Vagina (tissue), 2 donors: ENCODE measurements around the gene CDK15. TPM values are rescaled to one million over a fixed set of nuclear protein-coding genes. Genes with fewer than 3 reads are reported as not detected.
"Not testable (repeated sequence)": the region's sequence is repeated elsewhere in the genome, so short reads cannot be mapped to it uniquely, and the experiment has no call there.

Source experiments
- DNase-seq, 2 donors: peaks; one replicate each; pipeline ENCODE4 v3.0.0-alpha.2; 2017; ENCODE audit errors: extremely low spot score in 2 of 2
- H3K27ac ChIP-seq: fragments of 200-600 bp; sonication (generic); one replicate; pipeline ENCODE4 v1.5.1; 2019
- H3K27me3 ChIP-seq: fragments of 200-600 bp; sonication (generic); one replicate; pipeline ENCODE4 v1.5.1; 2019
- H3K36me3 ChIP-seq, 2 donors: fragments of 200-600 bp; sonication (generic); one replicate each; pipeline ENCODE4 v1.5.1; 2017 to 2019
- H3K4me1 ChIP-seq: fragments of 200-600 bp; sonication (generic); one replicate; pipeline ENCODE4 v1.5.1; 2019
- H3K4me3 ChIP-seq, 2 donors: fragments of 200-600 bp; sonication (generic); 1 replicate in 1 of 2; 2 replicates in 1 of 2; pipeline ENCODE4 v1.5.1; 2016 to 2019
- H3K9me3 ChIP-seq: fragments of 200-600 bp; sonication (generic); one replicate; pipeline ENCODE4 v1.5.1; 2019
- POLR2A ChIP-seq, 2 donors: fragments of 450-650 bp; IDR thresholded peaks; one replicate each; pipeline ENCODE4 v1.6.1; 2017; ENCODE audit warnings: antibody characterized with exemption in 2 of 2, mild to moderate bottlenecking in 2 of 2, moderate library complexity in 2 of 2
- POLR2AphosphoS5 ChIP-seq, 2 donors: sonication (generic); formaldehyde crosslinking; IDR thresholded peaks; one replicate each; pipeline ENCODE4 v1.9.0; 2017; ENCODE audit warnings: antibody characterized with exemption in 2 of 2, mild to moderate bottlenecking in 2 of 2, low read depth in 1 of 2; ENCODE audit not compliant: insufficient read depth in 1 of 2
- intact Hi-C: fragments of 100-400 bp; cut with DNase I; formaldehyde crosslinking; loops from one replicate; pipeline ENCODE4 v1.15.1; 2023
- total RNA-seq: library from RNA; depleted of rRNA; stranded (reverse); fragments of >200 nt; gene quantifications from one replicate; pipeline ENCODE4 v1.2.3, GENCODE V29; 2016
- TF ChIP-seq, protein P1 (sequence below), 3 experiments: fragments of 450-650 bp in 2 of 3; fragments of 200-600 bp in 1 of 3; sonication (generic) in 1 of 3; IDR thresholded peaks; one replicate each; pipeline ENCODE4 v1.5.1; 2017 to 2019; ENCODE audit warnings: antibody characterized with exemption in 3 of 3, mild to moderate bottlenecking in 2 of 3, moderate library complexity in 2 of 3

CDK15 gene
- total RNA-seq = not detected

DNA sequence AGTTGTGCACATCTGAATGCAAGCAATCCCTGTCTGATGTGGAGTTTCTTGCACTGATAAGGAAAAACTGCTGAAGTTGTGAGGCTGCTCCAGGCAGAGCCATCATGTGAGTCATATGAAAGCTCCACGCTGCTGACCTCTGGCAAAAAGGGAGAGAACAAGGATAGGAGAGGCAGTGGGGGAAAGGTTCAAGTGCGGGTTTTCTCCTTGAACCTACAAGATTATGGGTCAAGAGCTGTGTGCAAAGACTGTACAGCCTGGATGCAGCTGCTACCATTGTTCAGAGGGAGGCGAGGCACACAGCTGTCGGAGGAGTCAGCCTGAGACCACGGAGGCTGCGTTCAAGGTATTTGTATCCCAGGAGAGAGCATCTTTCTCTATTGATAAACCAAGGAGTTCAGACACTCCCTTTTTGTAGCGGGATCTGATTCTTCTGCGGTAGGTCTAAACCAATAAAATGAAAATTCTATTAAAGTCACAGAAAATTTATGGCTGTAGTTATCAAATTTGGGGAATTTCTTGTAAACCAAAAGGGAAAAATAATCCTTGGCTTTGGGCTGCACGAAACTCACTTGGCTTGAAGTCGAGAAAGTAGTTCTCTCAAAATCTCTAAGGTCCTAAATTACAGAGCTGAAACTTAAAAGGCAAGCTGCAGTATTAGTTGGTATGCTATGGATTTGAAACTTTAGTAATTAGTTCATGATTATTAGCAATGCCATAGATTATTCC, at the start of gene CDK15:
TSS of gene CDK15 (plus strand) at position 96 of the 729 bp plus-strand sequence. CDS start at position 224, 128 bp downstream.
- intact Hi-C loops = loop anchor here (5.0 kb wide), 1 partner anchor 226 kb away; the partner anchor contains the start of gene FZD7
- no peak for DNase-seq
- Histone ChIP-seq H3K9me3 (no peaks in the 10 kb centered on the region), H3K36me3 (no peaks in the 10 kb centered on the region), H3K27ac (peak within 1 kb of the TSS; percentile 55), H3K4me3 (no peak within 1 kb of the TSS), H3K27me3 (no peaks in the 10 kb centered on the region), H3K4me1 (peaks cover 5% of the 10 kb centered on the region)
- TF ChIP-seq, protein P1, sequence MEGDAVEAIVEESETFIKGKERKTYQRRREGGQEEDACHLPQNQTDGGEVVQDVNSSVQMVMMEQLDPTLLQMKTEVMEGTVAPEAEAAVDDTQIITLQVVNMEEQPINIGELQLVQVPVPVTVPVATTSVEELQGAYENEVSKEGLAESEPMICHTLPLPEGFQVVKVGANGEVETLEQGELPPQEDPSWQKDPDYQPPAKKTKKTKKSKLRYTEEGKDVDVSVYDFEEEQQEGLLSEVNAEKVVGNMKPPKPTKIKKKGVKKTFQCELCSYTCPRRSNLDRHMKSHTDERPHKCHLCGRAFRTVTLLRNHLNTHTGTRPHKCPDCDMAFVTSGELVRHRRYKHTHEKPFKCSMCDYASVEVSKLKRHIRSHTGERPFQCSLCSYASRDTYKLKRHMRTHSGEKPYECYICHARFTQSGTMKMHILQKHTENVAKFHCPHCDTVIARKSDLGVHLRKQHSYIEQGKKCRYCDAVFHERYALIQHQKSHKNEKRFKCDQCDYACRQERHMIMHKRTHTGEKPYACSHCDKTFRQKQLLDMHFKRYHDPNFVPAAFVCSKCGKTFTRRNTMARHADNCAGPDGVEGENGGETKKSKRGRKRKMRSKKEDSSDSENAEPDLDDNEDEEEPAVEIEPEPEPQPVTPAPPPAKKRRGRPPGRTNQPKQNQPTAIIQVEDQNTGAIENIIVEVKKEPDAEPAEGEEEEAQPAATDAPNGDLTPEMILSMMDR (IDR thresholded peaks at IDR 0.05) = no peak
- TF ChIP-seq POLR2AphosphoS5 (IDR thresholded peaks at IDR 0.05; ENCODE audit: insufficient read depth in 1 of 2, low read depth in 1 of 2) = no peak
- no peak for TF ChIP-seq POLR2A (IDR thresholded peaks at IDR 0.05)

DNA sequence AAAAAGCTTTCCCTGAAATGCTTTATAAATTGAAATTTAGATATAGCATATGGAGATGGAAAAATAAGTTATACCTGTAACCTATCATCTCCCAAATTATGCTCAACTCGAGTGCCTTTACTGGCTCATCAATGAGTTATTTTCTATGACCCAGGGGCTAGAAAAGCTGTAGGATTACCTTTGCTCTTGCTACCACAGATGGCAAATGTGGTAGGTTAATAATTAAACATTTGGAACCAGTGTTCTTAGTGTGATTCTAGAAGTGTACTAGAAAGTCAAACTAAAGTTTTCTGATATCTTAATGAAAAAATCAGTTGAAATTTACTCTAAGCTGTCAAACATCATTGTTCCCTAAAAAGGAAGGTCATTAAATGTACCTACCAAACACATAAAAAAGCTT, 48.1 kb upstream of the CDK15 start:
- no peaks in the 10 kb centered on the region for H3K9me3 ChIP-seq
- H3K27me3 ChIP-seq = no peaks in the 10 kb centered on the region
- no peaks in the 10 kb centered on the region for H3K4me1 ChIP-seq
- intact Hi-C loops = no loop called here
- H3K36me3 ChIP-seq = peaks cover 2 to 33% of the 10 kb centered on the region in 2 donors
- DNase-seq = no peak
- no peak overlapping the region for H3K27ac ChIP-seq
- TF ChIP-seq POLR2A (IDR thresholded peaks at IDR 0.05) = no peak
- no peak for TF ChIP-seq POLR2AphosphoS5 (IDR thresholded peaks at IDR 0.05; ENCODE audit: insufficient read depth in 1 of 2, low read depth in 1 of 2)
- TF ChIP-seq, protein P1 (IDR thresholded peaks at IDR 0.05) = no peak
- H3K4me3 ChIP-seq = no peak overlapping the region

DNA sequence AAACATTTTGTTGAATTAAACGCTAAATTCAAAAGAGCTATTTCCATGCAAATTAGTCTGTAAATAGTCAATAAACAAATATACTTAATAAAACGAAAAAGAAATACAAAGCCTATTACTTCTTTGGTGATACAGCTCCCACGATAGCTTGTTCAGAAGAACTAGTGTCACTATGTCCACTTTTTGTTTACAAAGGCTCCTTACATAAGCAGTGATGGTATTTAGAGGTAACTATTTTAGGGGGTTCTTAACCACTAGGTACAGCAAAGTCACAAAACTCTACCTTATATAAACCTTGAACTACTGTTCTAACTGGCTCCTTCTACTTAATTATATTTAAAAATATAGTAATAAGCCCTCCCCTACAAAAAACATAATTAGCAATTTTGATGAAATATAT, 47.5 kb upstream of the CDK15 start:
- no peak for DNase-seq
- Histone ChIP-seq H3K27me3 (no peaks in the 10 kb centered on the region), H3K4me3 (no peak overlapping the region), H3K27ac (no peak overlapping the region), H3K9me3 (no peaks in the 10 kb centered on the region), H3K4me1 (no peaks in the 10 kb centered on the region), H3K36me3 (peaks cover 2 to 34% of the 10 kb centered on the region in 2 donors)
- TF ChIP-seq POLR2A (IDR thresholded peaks at IDR 0.05) (no peak), POLR2AphosphoS5 (IDR thresholded peaks at IDR 0.05; ENCODE audit: insufficient read depth in 1 of 2, low read depth in 1 of 2) (no peak)
- TF ChIP-seq, protein P1 (IDR thresholded peaks at IDR 0.05) = no peak
- intact Hi-C loops = no loop called here

DNA sequence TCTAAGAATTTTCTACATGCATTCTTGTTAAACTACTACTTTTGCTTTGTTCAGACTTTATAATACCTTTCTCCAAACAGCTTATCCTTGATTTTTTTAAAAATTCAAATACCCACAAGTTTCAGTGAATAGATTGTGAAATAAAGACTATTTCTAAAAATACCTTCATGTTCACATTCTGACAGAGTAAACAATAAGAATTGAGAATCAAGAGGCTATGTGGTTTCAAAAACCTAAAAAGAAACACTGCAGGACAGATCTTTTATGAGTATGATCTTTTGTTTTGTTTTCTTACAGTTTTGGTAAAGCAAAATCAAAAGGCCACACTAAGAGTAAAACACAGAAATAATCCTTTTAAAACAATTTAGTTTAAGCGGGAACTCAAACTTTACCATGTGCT, 46.8 kb upstream of the CDK15 start:
- DNase-seq = no peak
- H3K27me3 ChIP-seq = no peaks in the 10 kb centered on the region
- H3K36me3 ChIP-seq = peaks cover 2 to 34% of the 10 kb centered on the region in 2 donors
- H3K4me1 ChIP-seq = no peaks in the 10 kb centered on the region
- TF ChIP-seq POLR2A (IDR thresholded peaks at IDR 0.05) (no peak), POLR2AphosphoS5 (IDR thresholded peaks at IDR 0.05; ENCODE audit: insufficient read depth in 1 of 2, low read depth in 1 of 2) (no peak)
- TF ChIP-seq, protein P1 (IDR thresholded peaks at IDR 0.05) = no peak
- H3K4me3 ChIP-seq = no peak overlapping the region
- H3K27ac ChIP-seq = no peak overlapping the region
- H3K9me3 ChIP-seq = no peaks in the 10 kb centered on the region
- intact Hi-C loops = no loop called here

DNA sequence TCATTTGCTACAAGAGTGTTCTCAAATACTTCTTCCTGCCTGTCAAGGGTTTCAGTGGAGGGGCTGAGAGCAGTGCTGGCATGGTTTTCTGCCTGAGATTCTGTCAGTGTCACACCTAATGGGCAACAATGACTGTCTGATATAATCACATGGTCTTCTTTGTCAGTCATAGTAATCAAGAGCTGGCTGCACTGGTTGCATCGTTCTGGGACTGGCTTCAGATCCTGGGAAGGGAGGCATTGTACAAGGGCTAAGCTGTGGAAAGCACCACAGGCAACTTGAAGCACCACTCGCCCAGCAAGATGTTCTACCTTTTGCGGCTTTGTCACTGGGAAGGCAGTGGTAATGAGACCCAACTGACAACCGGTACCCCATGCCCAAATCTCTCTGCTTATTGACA, 45.2 kb upstream of the CDK15 start:
- Histone ChIP-seq H3K9me3 (no peaks in the 10 kb centered on the region), H3K27ac (no peak overlapping the region), H3K4me1 (no peaks in the 10 kb centered on the region), H3K36me3 (peaks cover 2 to 34% of the 10 kb centered on the region in 2 donors), H3K27me3 (no peaks in the 10 kb centered on the region), H3K4me3 (no peak overlapping the region)
- intact Hi-C loops = no loop called here
- TF ChIP-seq, protein P1 (IDR thresholded peaks at IDR 0.05) = no peak
- TF ChIP-seq POLR2A (IDR thresholded peaks at IDR 0.05) (no peak), POLR2AphosphoS5 (IDR thresholded peaks at IDR 0.05; ENCODE audit: insufficient read depth in 1 of 2, low read depth in 1 of 2) (no peak)
- DNase-seq = no peak

DNA sequence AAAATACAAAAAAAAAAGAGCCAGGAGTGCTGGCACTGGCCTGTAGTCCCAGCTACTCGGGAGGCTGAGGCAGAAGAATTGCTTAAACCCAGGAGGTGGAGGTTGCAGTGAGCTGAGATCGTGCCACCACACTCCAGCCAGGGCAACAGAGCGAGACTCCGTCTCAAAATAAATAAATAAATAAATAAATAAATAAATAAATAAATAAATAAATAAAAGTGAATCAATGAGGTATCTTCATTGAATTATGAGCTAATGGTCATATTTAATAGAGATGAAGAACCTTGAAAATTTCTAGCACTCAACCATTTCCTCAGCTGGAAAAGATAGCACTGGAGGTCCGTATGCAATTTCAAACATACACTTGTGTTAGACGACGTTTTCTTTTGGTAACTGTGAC, 41.9 kb upstream of the CDK15 start:
- H3K36me3 ChIP-seq = peaks cover 2 to 24% of the 10 kb centered on the region in 2 donors
- H3K4me3 ChIP-seq, DNase-seq, H3K27me3 ChIP-seq, H3K4me1 ChIP-seq, H3K27ac ChIP-seq, intact Hi-C loops, H3K9me3 ChIP-seq: not testable (repeated sequence)
